GM12874 (cell line): ENCODE results near the gene FGD4.

Experiments
- TF ChIP-seq, protein P1 (sequence below): IDR thresholded peaks from 2 replicates; pipeline ENCODE4 v1.5.1; 2011; ENCODE audit warnings: low read depth, mild to moderate bottlenecking, control low read depth, low read length, moderate library complexity; ENCODE audit not compliant: insufficient read depth

The FGD4 gene

DNA sequence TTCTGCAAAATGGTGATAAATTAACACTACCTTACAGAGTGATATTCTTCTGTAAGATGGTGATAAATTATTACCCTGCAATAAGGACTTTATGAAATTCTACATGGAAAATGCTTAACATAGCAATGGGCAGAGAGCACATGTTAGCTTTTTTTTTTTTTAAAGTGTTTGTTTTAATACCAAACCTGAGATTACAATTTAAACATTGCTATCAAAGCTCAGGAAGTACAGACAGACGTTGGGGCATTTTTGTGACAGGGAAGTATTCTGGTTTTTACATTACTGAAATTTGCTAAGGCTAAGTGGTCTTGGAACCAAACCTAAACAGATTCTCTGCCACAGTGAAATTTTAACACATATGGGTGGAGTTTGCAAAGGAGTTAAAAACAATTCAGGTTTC lies 133.1 kb downstream of the FGD4 start:
- TF ChIP-seq, protein P1, sequence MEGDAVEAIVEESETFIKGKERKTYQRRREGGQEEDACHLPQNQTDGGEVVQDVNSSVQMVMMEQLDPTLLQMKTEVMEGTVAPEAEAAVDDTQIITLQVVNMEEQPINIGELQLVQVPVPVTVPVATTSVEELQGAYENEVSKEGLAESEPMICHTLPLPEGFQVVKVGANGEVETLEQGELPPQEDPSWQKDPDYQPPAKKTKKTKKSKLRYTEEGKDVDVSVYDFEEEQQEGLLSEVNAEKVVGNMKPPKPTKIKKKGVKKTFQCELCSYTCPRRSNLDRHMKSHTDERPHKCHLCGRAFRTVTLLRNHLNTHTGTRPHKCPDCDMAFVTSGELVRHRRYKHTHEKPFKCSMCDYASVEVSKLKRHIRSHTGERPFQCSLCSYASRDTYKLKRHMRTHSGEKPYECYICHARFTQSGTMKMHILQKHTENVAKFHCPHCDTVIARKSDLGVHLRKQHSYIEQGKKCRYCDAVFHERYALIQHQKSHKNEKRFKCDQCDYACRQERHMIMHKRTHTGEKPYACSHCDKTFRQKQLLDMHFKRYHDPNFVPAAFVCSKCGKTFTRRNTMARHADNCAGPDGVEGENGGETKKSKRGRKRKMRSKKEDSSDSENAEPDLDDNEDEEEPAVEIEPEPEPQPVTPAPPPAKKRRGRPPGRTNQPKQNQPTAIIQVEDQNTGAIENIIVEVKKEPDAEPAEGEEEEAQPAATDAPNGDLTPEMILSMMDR = no peak

DNA sequence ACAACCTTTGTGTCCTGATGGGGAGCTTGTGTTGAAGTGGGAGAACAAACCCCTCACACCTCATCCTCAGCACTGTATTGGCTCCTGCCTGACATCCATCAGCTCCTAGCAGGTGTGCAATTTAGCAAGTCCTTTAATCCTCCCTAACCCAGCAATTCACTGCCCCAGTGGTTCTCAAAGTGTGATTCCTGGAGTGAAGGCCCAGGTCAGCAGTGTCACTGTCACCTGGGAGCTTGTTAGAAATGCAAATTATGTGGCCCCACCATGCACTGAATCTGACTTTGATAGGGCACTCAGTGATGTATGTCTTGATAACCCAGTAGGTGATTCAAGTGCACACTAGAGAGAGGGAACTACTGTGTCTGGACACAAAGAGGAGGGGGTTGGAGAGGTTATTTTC lies 133.6 kb downstream of the FGD4 start:
- TF ChIP-seq, protein P1 = no peak

DNA sequence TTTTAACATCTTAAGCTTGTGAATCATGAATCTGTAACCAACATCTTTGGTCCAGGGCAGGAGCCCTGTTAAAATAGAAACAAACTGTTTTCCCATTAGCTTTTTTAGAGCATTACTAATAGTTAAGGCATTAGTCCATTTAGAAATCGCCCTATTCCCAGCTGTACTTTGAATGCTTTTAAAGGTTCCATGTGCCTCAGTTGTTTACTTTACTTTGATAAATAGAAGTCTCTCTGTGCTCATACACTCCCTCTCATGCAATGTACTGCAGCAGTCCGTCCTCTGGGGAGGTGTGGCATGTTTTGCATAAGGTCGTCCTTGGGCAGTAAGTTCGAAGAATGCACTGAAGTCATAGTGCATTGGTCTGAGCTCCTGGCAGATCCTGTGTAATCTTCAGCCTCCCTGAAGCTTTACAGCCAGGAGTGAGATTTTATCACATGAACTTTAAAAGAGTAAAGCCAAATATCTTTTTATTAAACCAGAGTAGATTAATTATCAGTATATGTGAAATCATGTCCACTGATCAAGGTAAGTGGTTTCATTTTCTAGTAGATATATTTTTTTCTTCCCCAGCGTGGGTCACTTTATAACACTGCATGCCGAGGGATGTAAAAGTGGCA lies 134.7 kb downstream of the FGD4 start:
- TF ChIP-seq, protein P1 = no peak

DNA sequence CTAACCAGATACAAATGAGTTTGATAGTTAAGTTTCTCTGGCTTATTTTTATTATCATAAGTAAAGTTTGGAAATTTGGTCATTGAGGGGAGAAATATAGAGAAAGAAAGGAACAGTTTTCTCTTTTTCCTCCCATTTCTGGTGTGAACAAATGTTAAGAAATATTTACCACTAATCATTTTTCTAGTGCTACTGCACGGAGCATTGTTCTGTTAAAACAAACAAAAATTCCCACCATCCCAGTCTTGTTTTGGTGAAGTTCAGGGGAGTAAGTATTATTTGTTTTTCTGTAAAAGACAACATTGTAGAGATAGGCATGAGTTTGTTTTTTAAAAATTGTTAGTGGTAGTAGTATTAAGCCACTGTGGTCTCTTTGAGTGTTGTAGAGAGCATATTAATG lies 135.3 kb downstream of the FGD4 start:
- TF ChIP-seq, protein P1 = no peak

DNA sequence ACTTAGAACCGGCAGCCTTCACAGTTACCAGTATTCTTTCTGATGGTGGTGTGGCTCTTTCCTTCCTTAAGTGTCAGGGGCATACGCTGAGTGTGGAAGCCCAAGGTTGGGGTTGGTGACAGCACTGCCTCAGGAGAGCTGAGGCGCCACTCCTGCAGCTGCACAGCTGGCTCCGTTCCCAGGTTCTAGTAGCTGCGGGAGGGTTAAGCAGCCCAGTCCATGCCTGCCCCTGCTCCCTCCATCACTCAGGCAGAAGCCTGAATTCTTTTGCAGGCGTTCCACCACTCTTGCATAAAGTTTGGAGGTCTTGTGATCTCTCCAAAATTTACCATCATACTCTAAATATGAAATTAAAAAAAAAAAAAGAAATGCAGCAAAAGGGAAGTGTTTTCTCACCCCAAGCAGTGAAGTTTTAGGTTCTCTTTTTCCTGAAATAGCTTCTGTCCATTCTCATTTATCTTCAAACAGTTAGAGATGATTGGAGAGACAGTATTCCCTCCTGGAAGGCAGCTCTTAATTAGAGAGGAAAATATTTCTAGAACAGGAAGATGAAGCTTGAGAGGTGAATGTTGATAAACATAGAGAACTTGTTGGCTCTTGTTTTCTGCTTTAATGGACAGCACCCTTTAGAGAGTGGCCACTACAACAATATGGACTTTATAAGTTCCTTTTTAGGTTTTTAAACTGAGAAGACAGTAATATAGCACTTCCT lies 136.1 kb downstream of the FGD4 start:
- TF ChIP-seq, protein P1 = no peak

DNA sequence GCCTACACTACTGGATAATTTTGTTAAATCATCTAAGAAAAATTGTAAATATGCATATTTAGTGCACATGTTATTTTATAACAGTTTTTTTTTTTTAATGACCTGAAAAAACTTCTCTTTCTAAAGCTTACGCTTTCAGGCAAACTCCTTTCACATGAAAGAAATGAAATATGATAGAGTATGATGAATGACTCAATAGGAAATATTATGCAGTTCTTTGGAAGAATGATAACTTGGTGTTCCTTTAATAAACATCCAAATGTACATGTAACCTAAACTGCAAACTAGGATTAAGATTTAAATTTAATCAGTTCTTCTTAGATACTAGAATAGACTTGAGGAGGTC lies 136.6 kb downstream of the FGD4 start:
- TF ChIP-seq, protein P1 = no peak

DNA sequence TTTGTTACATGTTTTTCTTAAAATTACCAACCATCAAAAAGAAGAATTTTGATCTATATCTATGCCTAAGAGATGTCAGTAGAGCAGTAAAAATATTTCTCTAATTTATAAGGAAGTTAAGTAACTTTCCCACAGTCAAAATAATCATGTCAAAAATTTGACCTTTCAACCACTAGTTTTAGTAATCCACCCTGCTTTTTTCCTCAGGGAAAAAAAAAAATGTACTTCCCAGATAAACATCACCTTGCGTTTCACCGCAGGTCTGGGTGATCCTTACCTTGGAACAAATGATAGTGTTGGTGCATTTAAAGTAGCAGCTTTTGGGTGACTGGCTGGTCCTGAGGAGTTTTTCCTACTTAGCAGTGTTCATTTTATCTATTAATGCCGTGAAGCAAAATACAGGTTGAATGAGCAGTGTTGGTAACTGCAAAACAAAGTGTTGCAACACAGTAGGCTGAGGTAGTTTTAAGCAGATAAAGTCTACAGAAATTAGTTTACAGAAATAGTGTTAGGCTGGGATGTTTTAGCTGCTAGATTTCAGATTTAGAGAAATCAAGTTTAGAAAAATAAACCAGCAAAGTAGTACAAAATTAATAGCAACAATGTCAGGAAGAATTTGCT lies 142.5 kb downstream of the FGD4 start:
- TF ChIP-seq, protein P1 = no peak
